Inferior parietal cortex (tissue), 1 donor: ENCODE data around the gene RNF181.
"Not testable (repeated sequence)": the region's sequence is repeated elsewhere in the genome, so short reads cannot be mapped to it uniquely, and the experiment has no call there.

Source experiments
- DNase-seq: peaks from one replicate; pipeline ENCODE4 v3.0.0-alpha.2; 2016; ENCODE audit errors: extremely low spot score

Gene RNF181, protein sequence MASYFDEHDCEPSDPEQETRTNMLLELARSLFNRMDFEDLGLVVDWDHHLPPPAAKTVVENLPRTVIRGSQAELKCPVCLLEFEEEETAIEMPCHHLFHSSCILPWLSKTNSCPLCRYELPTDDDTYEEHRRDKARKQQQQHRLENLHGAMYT

DNA sequence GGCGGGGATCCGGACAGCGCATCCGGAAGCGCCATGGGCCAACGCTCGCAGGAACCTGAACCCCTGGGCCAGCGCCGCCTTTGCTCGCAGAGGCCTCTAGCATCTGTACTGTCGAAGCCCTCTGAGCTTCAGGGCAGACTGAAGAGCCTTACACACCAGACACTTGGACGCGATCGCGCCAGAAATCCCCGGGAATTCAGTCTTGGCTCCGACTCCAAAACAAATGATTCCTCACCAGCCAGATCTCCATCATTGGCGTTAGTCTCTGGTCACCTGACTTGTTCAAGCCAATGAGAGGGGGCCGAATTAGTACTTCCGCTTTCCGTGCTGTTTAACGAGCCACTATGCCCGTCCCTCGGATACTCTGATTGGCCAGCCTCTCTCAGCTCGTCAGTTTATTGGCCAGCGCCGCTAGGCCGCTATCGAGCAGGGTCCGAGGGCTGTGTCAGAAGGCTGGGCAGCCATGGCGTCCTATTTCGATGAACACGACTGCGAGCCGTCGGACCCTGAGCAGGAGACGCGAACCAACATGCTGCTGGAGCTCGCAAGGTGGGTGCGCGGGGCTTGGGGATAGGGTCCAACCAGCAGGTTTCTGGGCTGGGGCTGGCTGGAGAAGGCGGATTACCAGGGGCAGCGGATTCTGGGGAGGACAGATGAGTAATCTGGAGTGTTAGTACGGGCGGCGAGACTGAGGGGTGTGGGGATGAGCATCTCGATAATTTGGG lies at the start of gene RNF181:
Gene RNF181 (plus strand): TSS at position 445 of the 725 bp plus-strand sequence. CDS start 19 bp downstream, at position 464.
- peak; percentile 100 for DNase-seq

DNA sequence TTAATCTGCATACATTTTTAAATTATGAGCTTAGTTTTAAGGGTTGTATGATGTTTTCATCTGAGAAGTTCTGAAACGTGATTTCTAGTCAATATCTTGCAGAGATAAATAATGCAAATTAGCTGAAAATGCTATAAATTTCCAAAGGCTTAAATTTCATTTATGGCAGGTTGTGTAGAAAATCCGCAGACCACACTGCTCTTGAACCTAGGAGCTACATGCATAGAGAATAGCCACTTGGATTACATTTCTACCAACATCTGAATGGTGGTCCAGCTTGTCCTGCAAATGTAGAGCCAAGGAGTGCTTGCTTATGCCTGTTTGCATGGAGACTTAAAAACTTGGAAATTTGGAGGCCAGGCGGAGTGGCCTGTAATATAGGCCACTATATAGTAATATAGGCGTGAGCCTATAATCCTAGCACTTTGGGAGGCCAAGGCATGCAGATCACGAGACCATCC lies 49.7 kb upstream of the RNF181 start:
- DNase-seq: no peak

DNA sequence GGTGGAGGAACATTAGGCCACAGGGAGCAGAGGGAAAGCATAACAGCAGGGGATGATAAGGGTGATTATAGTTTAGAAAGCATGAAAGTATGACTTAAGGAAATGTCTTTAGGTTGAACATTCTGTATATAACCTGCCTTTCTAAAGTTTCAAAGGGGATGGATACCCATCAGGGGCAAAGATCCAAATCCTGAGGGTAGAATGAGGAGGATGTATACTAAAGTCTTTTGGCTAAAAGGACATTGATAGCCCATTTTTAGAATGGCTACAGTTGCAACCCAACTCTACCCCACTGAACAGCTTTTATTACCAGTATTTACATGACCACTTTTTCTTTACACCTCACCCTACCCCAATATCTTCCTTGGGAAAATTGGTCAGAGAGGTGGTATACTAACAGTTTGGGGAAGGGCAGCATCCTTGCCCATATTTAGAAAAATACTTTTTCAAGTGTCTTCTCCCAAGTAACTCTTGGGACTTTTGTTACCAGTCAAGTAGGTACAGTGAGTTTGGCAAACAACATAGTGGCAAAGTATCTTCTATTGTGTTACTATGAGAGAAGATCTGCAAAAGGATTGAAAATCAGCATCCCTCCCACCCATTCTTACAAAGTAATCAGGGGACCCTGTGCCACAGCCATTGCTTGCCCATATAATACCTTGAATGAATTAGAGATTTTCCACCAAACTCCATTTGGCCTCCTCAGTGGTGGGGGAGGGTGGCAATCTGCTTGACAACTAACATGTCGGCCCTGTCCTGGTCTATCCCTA lies 48.3 kb upstream of the RNF181 start:
- DNase-seq: no peak

DNA sequence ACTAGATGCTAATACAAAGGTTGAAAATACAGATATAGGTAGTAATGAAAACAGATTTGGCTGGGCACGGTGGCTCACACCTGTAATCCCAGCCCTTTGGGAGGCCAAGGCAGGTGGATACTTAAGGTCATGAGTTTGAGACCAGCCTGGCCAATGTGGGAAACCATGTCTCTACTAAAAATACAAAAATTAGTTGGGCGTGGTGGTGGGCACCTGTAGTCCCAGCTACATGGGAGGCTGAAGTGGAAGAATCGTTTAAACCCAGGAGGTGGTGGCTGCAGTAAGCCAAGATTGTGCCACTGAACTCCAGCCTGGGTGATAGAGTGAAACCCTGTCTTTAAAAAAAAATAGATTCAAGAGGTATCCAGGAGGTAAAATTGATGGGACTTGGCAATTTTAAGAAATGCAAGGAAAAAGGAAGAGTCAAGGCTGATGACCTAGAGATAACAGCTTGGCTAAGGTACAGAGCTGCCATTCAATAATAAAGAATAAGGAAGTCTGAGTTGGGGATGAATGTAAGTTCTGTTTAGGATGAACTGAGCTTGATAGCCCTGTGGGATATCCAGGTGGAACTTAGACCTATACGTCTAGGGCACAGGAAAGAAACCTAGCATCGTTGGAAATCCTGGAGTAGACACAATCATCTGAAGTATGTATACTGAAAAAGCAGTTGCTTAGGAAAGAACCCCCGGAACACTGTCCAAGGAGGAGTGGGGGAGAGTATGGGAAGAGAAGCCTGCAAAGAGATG lies 47.5 kb upstream of the RNF181 start:
- DNase-seq: no peak

DNA sequence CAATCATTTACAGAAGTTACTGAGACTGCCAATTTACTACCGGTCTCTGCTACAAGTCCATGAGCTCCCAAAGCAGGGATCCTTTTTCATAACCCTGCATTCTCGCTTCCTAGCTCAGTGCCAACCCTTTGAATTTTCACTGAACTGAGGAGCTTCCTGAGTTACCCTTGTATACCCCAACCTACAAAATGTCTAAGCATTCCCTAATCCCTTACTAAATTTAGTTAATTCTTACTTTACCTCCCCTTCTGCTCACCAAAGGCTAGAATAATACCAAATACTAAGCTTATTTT lies 47.0 kb upstream of the RNF181 start:
- no peak for DNase-seq

DNA sequence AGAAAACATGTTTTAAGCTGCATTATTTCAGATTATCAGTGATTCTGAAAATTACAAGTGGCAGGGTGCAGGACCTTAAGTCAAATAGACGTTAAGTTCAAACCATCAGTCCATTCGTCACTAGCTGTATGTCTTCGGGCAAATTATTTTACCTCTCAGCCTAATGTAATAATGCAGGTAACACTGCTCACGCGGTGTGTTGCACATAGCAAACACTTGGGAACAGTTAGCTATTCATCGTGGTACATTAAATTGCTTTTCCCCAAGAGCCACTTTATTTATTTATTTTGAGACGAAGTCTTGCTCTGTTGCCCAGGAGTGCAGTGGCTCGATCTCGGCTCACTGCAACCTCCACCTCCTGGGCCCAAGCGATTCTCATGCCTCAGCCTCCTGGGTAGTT lies 46.5 kb upstream of the RNF181 start:
- no peak for DNase-seq

DNA sequence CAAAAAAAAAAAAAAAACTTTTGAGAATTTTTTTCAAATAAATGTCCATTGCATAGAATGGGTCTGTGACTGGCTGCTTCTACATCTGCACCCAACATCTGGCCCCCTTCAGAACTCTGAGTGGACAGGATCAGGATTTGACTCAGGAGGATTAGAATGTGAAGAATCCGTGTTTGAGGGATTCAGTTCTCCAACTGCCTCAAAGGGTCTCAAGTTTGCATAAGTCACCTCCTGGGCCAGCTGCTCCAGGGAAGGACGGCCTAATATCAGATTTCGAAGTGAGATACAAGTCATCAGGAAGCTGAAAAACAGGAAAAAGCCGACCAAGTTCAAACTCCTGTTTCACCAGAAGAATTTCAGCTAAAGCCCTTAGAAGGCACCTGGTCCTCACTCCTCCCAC lies 45.7 kb upstream of the RNF181 start:
- DNase-seq: no peak

DNA sequence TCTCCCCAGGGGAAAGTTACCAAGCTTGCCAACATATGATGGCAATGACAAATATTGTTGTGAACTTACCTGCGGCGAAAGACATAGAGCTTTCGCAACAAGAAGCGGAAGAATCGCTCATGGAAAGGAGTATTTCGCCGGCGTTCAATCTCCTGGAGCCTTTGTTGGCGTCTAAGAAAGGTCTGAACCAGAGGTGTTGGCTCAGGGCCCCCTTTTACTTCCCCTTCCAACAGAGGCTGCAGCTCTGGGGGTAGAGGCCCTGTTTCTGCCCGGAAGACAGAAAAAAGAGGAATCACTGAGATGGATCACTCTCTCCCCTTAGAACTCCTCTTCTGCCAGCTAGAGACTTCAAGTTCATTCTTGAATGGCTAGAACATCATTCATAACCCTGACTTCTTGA lies 45.1 kb upstream of the RNF181 start:
- no peak for DNase-seq

DNA sequence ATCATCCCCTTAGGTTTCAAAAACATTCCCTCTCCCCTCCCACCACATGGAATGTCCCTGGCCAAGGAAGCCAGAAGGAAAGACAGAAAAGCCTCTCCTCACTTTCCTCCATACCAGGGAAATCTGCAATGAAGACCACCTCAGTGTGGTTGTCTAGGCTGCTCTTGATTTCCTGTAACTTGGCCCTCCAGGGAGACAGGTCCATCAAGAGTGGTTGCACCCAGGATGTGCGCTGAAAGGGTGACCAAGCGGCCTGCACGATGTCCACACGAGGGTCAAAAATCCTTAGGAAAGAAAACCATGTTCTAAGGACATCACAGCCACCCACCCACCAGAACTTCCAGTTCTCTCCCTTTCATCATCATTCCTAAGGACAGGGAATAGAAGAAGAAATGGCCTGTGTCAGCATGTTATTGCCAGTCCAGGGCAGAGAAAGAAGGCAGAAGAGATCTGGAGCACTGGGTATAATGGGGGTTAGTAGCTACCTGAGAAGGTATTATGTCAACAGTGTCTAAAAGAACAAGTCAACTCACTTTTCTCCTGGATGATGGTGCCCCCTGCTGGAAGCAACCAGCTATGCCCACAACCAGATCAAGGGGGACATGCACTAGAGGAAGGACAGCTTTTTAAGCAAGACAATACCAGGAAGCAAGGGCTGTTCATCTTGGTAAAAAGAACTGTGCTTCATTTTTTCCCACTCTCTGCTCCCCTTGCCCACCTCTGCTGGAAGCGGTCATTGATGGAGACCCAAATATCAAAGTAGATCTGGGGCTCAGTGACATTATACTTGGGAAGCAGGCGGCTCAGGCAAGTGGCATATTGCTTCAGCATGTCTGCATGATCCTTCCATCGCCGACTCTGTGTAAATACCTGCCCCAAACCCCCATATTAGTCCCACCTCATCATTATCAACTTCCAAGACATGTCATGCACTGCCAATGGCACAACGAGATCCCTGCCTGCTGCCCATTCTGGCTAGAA lies 43.6 kb upstream of the RNF181 start:
- peak; percentile 92 for DNase-seq

DNA sequence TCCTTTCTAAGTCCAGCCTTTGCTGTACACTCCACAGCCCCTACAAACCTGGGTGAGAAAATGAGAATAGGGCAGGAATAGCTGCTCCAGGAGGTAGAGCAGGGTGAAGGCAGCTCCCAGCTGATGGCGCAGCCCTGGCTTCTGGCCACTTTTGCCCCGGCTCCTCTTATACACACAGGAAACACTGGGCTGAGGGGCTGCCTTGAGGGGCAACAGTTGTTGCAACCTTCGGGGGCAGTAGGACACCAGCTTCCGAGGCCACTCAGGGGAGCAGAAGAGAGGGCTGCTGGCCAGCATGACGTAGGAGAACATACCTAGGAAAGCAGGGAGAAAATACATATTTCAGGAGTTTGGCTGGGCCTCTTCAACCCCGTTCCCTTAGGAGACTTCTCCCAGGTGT lies 42.4 kb upstream of the RNF181 start:
- no peak for DNase-seq

DNA sequence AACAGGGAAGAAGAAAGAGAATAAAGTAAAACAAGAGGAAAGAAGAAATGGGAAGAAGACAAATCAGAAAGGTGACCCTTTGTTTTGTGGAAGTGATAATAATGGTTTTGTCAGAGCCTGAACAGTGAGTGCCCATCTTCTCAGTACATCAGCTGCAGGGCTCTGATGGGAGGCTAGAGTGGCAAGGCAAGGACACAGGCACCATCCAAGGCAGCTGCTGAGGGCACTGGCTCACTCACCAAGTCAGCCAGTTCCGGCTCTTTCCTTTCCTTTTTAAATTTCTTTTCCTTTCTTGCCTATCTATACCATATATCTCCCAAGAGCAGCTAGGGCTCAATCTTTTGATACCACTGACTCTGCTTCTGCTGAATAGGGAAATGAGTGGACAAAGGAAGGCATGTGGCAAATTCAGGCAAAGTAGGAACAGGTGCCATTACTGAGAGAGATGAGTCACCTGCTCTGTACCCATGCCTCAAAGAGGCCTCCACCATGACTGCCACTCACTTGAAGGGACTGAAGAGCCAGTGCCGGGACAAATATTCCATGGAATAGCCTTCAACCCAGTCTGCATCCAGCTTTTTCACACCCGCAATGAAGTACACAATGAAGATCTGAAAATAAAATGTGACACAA lies 40.4 kb upstream of the RNF181 start:
- no peak for DNase-seq

DNA sequence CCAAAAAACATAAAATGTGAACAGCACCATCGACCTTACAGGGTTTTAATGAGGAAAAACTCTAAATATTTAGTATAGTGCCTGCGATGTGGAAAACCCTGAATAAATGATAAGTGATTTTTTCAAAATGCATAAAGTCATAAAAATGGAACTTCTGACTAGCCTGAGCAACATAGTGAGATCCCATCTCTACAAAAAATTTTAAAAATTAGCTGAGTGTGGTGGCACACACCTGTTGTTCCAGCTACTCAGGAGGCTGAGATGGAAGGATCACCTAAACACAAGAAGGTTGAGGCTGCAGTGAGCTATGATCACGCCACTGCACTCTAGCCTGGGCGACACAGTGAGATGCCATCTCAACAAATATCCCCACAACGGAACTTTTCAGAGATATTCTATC lies 38.4 kb upstream of the RNF181 start:
- no peak for DNase-seq

DNA sequence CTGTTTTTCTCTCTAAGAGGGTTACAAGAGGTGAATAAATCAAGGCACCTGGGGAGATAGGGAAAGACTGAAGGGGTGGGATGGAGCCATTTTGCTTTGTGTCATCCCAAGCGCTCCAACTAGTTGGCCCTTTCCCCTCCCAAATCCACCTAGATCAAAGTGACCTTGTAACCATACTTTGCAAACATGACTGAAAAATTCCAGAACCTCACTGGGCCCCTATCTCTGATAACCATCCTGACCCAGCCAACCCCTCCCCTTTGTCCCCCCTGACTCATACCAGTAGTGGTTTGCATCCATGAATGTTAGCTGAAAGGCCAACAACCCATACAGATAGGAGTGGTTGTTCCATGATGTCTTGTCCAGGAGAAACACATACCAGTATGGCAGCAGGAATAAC lies 37.4 kb upstream of the RNF181 start:
- no peak for DNase-seq

DNA sequence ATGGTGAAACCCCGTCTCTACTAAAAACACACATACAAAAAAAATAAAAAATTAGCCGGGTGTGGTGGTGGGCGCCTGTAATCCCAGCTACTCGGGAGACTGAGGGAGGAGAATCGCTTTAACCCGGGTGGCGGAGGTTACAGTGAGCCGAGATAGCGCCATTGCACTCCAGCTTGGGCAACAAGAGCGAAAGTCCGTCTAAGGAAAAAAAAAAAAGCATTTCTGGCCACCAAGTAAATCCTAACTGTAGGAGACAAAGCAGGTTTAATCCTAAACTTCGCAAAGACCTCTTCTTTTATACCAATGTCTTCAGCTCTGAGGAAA lies 35.2 kb upstream of the RNF181 start:
- DNase-seq: not testable (repeated sequence)

DNA sequence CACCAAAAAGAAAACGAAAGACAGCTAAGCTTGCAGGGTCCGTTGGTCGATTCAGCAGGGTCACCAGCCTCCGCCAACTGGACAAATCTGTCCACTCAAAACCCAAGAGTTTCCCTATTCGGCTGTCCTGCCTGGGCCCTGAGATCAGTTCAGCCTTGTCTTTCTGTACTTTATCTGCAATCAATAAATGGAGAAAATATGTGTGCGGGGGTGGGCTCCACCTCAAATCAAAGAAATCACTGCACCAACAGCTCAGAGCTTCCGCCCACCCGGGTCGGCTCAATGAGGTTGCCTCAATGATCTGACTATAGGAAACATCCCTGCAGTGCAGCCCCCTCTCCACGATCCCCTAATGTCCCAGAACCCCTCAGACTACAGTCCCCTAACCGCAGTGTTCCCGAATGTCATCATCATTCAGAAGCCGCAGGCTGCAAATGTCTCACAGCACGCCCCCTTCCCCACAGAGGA lies 34.7 kb upstream of the RNF181 start:
- DNase-seq: no peak

DNA sequence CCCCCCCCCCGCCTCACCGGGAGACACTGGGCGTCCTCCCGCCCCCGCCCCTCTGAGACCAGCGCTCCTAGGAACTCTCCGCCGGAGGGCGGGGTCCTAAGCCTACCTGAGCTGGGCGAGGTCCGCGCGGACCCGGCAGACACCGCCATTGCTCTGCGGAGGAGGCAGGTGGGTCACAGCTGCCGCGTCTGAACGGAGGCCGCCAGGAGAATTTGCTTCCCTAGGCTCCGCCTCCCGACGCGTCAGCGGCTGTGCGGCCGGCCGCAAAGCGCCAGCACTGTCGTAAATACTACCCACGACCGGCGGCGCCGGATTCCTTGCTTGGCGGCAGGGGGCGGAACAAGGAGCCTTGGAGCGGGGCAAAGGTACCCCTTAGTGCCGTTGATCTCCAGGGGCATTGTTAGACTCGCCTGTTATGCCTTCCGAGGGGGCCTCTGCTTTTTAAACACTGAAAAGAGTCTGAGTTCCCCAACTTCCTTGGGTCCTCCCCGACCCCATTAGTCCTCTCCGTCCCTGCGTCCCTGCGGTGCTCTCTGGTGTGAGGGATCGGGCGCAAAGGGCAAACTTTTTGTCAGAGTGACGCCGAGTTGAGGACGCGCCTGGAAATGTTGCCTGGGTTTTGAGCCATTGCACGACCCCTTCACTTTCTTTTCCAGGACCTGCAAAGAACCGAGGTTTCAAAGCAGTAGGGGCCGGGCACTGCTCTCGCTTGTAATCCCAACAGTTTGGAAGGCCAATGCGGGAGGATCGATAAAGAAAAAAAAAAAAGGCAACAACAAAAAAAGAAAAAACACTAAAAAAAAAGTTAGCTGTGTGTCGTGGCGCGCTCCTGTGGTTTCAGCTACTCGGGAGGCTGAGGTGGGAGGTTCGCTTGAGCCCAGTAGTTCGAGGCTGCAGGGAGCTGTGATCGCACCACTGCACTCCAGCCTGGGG lies 34.0 kb upstream of the RNF181 start, which contains the start of gene GGCX:
Gene GGCX (minus strand): TSS at position 214 of the 933 bp plus-strand sequence. CDS start 65 bp downstream, at position 149.
- peak; percentile 95 for DNase-seq

DNA sequence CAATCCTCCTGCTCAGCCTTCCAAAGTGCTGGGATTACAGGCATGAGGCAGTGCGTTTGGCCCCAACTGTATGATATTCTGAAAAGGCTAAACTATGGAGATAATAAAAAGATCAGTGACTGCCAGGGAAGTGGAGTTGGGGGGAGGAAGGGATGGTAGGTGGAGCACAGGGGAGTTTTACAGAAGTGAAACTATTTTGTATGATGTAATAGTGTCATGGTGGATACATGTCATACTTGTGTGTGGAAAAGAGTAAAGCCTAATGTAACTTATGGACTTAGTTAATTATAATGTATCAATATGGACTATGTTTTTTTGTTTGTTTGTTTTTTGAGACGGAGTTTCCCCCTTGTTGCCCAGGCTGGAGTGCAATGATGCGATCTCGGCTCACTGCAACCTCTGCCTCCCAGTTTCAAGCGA lies 31.4 kb upstream of the RNF181 start:
- no peak for DNase-seq

DNA sequence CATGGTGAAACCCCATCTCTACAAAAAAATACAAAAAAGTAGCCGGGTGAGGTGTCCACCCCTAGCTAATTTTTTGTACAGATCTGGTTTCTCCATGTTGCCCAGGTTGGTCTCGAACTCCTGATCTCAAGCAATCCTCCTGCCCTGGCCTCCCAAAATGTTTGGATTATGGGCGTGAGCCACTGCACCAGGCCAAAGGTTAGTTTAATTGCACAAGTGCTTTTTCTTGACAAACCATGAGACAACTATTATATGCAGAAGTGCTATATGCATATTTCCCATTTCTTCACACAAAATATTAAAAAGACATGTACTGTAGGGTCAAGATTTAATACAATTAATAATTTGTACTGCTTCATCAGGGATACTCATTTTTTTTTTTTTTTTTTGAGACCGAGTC lies 29.3 kb upstream of the RNF181 start:
- no peak for DNase-seq

DNA sequence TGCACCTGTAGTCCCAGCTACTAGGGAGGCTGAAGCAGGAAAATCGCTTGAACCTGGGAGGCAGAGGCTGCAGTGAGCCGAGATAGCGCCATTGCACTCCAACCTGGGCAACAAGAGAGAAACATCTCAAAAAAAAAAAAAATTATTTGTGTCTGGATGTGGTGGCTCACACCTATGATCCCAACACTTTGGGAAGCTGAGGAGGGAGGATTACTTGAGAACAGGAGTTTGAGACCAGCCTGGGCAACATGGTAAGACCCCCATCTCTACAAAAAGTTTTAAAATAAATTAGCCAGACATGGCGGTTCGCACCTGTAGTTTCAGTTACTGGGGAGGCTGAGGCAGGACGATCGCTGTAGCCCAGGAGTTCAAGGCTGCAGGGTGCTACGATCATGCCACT lies 19.8 kb upstream of the RNF181 start:
- DNase-seq: no peak

DNA sequence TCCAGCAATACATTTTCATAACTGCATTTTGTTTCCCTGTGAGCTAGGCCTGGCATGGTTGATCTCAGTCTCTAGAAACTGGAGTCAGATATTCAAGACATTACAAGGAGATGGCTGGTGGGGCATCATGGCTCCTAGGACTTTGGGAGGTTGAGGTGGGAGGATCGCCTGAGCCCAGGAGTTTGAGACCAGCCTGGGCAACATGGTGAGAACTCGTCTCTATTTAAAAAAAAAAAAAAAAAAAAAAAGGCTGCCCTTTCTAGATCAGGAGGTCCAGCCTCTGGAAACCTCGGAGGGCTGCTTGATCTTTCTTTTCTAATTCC lies 18.5 kb upstream of the RNF181 start:
- no peak for DNase-seq
